H1 (cell line): ENCODE results near the gene CHCHD6. TPM values are rescaled to one million over a fixed set of nuclear protein-coding genes. Genes with fewer than 3 reads are reported as not detected.

ENCODE experiments used
- BRCA1 ChIP-seq: IDR thresholded peaks from 2 replicates; pipeline ENCODE4 v1.6.1; 2012; ENCODE audit warnings: low read depth, low read length, improper control_type of control experiment
- CEBPB ChIP-seq: IDR thresholded peaks from 2 replicates; pipeline ENCODE4 v1.6.1; 2012; ENCODE audit warnings: low read depth, low read length
- CHD1 ChIP-seq: IDR thresholded peaks from 2 replicates; pipeline ENCODE4 v1.6.1; 2012; ENCODE audit warnings: low read depth, low read length, improper control_type of control experiment
- CREB1 ChIP-seq: IDR thresholded peaks from 2 replicates; pipeline ENCODE4 v1.6.1; 2012; ENCODE audit warnings: inconsistent platforms
- GTF2F1 ChIP-seq: IDR thresholded peaks from 2 replicates; pipeline ENCODE4 v1.6.1; 2012; ENCODE audit warnings: low read depth, low read length, improper control_type of control experiment, borderline replicate concordance
- JUN ChIP-seq: IDR thresholded peaks from 2 replicates; pipeline ENCODE4 v1.6.1; 2011; ENCODE audit warnings: low read depth, mild to moderate bottlenecking, improper control_type of control experiment, low read length
- JUND ChIP-seq: IDR thresholded peaks from 2 replicates; pipeline ENCODE4 v1.6.1; 2011; ENCODE audit warnings: mild to moderate bottlenecking, improper control_type of control experiment, low read length
- MAFK ChIP-seq: IDR thresholded peaks from 2 replicates; pipeline ENCODE4 v1.6.1; 2012; ENCODE audit warnings: low read depth, mild to moderate bottlenecking, improper control_type of control experiment, low read length
- POLR2A ChIP-seq, 2 experiments: IDR thresholded peaks; 1 replicate in 1 of 2; 2 replicates in 1 of 2; pipeline ENCODE4 v1.6.1; 2011; ENCODE audit warnings: low read depth in 2 of 2, low read length in 2 of 2, mild to moderate bottlenecking in 2 of 2; ENCODE audit errors: control extremely low read depth in 1 of 2
- RFX5 ChIP-seq: IDR thresholded peaks from 2 replicates; pipeline ENCODE4 v1.6.1; 2011; ENCODE audit warnings: low read depth, low read length, improper control_type of control experiment, borderline replicate concordance
- RNF2 ChIP-seq: fragments of 200-900, 300-1000 bp; sonication (generic); IDR thresholded peaks from 2 replicates; pipeline ENCODE4 v1.7.1; 2016; ENCODE audit warnings: borderline replicate concordance, low read depth, mild to moderate bottlenecking, antibody characterized with exemption, low read length; ENCODE audit not compliant: poor library complexity, severe bottlenecking; ENCODE audit errors: missing control alignments
- RXRA ChIP-seq: IDR thresholded peaks from 2 replicates; pipeline ENCODE4 v1.6.1; 2011; ENCODE audit warnings: low read depth, mild to moderate bottlenecking, low read length, moderate library complexity; ENCODE audit not compliant: insufficient read depth
- SAP30 ChIP-seq: fragments of 300-600 bp; sonication (generic); IDR thresholded peaks from 2 replicates; pipeline ENCODE4 v1.7.1; 2012; ENCODE audit warnings: low read length, moderate library complexity, mild to moderate bottlenecking, inconsistent platforms; ENCODE audit not compliant: insufficient read depth, insufficient replicate concordance
- SIX5 ChIP-seq: IDR thresholded peaks from 2 replicates; pipeline ENCODE4 v1.6.1; 2011; ENCODE audit warnings: mild to moderate bottlenecking, low read depth, low read length
- SP2 ChIP-seq: IDR thresholded peaks from 2 replicates; pipeline ENCODE4 v1.6.1; 2012; ENCODE audit warnings: mild to moderate bottlenecking, low read length, inconsistent platforms
- SUZ12 ChIP-seq: fragments of 200-600 bp; sonication (generic); IDR thresholded peaks from 2 replicates; pipeline ENCODE4 v1.6.1; 2012; ENCODE audit warnings: mild to moderate bottlenecking, inconsistent platforms, low read length, moderate library complexity, mixed read lengths
- TAF1 ChIP-seq: IDR thresholded peaks from 2 replicates; pipeline ENCODE4 v1.6.1; 2011; ENCODE audit warnings: mild to moderate bottlenecking, low read depth, low read length
- TCF12 ChIP-seq: IDR thresholded peaks from 2 replicates; pipeline ENCODE4 v1.6.1; 2011; ENCODE audit warnings: low read depth, mild to moderate bottlenecking, low read length
- YY1 ChIP-seq: IDR thresholded peaks from 2 replicates; pipeline ENCODE4 v1.6.1; 2011; ENCODE audit warnings: low read depth, mild to moderate bottlenecking, low read length
- ZNF274 ChIP-seq: IDR thresholded peaks from 2 replicates; pipeline ENCODE4 v1.7.0; 2012; ENCODE audit warnings: low read length, borderline replicate concordance; ENCODE audit errors: extremely low read depth
- polyA plus RNA-seq, 7 experiments: library from polyadenylated mRNA; depleted of rRNA in 3 of 7; stranded (reverse) in 5 of 7; unstranded in 2 of 7; fragments of >200 nt in 5 of 7; fragments of 200-250 nt in 2 of 7; gene quantifications; 1 replicate in 5 of 7; 2 replicates in 1 of 7; 4 replicates in 1 of 7; pipeline versions ENCODE4 v1.2.1 to v1.2.3, GENCODE V29; 2011 to 2013; ENCODE audit warnings: missing spikeins in 2 of 7, mixed read lengths in 2 of 7
- total RNA-seq: library from RNA; stranded (reverse); fragmentation: NEBNext Ultra II Directional; extraction: Animal tissue kit (Norgen Biotek cat#: 25700); gene quantifications from 2 replicates; pipeline ENCODE4 v1.2.1, GENCODE V29; 2021
- TF ChIP-seq, protein P1 (sequence below): IDR thresholded peaks from 2 replicates; pipeline ENCODE4 v1.6.1; 2012; ENCODE audit warnings: inconsistent platforms

CHCHD6 gene
- total and polyA plus RNA-seq, 2 of the 8 experiments (the other 6 are each of a cell fraction or from before 2014, with no cell fraction given): 32.4 to 37.6 TPM

DNA sequence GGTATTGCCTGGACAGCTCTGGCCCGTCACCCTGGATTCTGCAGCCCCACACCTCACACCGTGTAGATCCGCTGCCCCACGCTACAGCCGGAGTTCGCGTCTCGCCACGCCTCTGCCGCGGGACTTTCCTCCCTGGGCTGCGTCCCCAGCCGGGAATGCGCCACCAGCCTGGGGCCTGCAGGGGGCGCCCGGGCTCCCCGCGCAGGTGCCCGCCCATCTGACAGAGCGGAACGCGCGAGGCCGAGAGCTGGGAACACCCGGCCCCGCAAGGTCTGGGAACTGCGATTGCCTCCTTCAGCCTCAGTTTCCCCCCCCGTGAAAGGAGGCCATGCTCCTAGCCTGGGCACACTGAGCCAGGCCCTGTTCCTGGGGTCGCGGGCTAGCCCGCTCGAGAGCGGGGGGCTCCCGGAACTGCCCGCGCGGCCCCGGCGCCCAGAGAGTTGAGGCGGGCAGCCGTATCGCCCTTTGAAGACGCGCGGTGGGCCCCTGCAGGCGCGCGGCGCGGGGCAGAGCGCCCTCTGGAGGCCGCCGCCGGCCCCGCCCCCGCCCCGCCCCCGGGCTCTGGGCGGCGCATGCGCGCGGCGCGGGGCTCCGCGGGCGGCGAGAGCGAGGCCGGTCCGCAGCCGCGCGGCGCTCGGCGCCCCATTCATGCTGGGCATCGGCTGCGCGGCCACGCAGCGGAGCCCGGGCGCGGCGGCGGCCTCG is 278.6 kb downstream of the CHCHD6 start, which contains the start of gene PLXNA1 (continued):
- TF ChIP-seq RFX5 (no peak), SAP30 (no peak), CHD1 (no peak), POLR2A (IDR thresholded peaks at IDR 0.05; ENCODE audit: control extremely low read depth in 1 of 2, low read depth in 2 of 2, low read length in 2 of 2) (no peak), CREB1 (peak; percentile 34; the same call in 1 of the 2 replicates), YY1 (0 out of 2 replicates have a peak, but pooled peaks have one; percentile 5), ZNF274 (no peak), MAFK (no peak), JUND (0 out of 2 replicates have a peak, but pooled peaks have one; percentile 46), JUN (no peak), SUZ12 (0 out of 2 replicates have a peak, but pooled peaks have one; percentile 2), RNF2 (no peak), GTF2F1 (no peak), TCF12 (peak; percentile 72; the same call in 1 of the 2 replicates), RXRA (no peak), CEBPB (no peak), TAF1 (peak; percentile 84), BRCA1 (no peak), SP2 (no peak), SIX5 (no peak)
- TF ChIP-seq, protein P1, sequence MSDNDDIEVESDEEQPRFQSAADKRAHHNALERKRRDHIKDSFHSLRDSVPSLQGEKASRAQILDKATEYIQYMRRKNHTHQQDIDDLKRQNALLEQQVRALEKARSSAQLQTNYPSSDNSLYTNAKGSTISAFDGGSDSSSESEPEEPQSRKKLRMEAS: peak; percentile 89
- TF ChIP-seq, all 59 proteins: peak for 22
